SK-N-SH (cell line): ENCODE measurements around the gene ZSCAN20. TPM values are rescaled to one million over a fixed set of nuclear protein-coding genes. Genes with fewer than 3 reads are reported as not detected.

Experiments
- CTCF ChIA-PET: fragments of 300-600, 350-600 bp; formaldehyde crosslinking; extraction: SDS; loops from one replicate; lab custom pipeline; 2021; lab: Yijun Ruan, JAX
- POLR2A ChIA-PET: fragments of 350-600 bp; sonication (Branson Sonifier 250); formaldehyde crosslinking; extraction: SDS; loops from one replicate; lab custom pipeline; 2020; ENCODE audit warnings: antibody characterized with exemption, inconsistent platforms; lab: Yijun Ruan, JAX
- DNase-seq: peaks from one replicate; pipeline ENCODE4 v3.0.0; 2012
- H2AFZ ChIP-seq: fragments of 200-600 bp; sonication (generic); 2 replicates; pipeline ENCODE4 v1.8.1; 2016; ENCODE audit warnings: antibody characterized with exemption, mild to moderate bottlenecking, low read depth
- H3F3A ChIP-seq: fragments of 200-600 bp; sonication (generic); replicated peaks from 2 replicates; pipeline ENCODE3; 2016; ENCODE audit warnings: antibody characterized with exemption, mild to moderate bottlenecking; ENCODE audit not compliant: insufficient read depth
- H3K27ac ChIP-seq, 2 experiments: fragments of 200-500 bp in 1 of 2; fragments of 200-600 bp in 1 of 2; sonication (Bioruptor generic) in 1 of 2; sonication (generic), shearing (Covaris generic) in 1 of 2; 2 replicates each; pipeline versions ENCODE4 v1.5.1 to v1.6.1; 2014 to 2016; ENCODE audit warnings: low read depth in 2 of 2, inconsistent platforms in 1 of 2, low read length in 1 of 2, mild to moderate bottlenecking in 1 of 2, mixed read lengths in 1 of 2
- H3K27me3 ChIP-seq: fragments of 200-600 bp; sonication (generic), shearing (Covaris generic); 2 replicates; pipeline ENCODE4 v1.6.1; 2016; ENCODE audit warnings: mixed run types; ENCODE audit not compliant: insufficient read depth
- H3K36me3 ChIP-seq, 2 experiments: fragments of 200-500 bp in 1 of 2; fragments of 200-600 bp in 1 of 2; sonication (Bioruptor generic) in 1 of 2; sonication (generic) in 1 of 2; replicated peaks in 1 of 2; 2 replicates each; pipeline versions ENCODE3 to v1.5.1; 2014 to 2016; ENCODE audit warnings: low read length in 1 of 2, mild to moderate bottlenecking in 1 of 2; ENCODE audit not compliant: insufficient read depth in 2 of 2, control insufficient read depth in 1 of 2
- H3K4me1 ChIP-seq, 2 experiments: fragments of 200-500 bp in 1 of 2; fragments of 200-600 bp in 1 of 2; sonication (Bioruptor generic) in 1 of 2; sonication (generic), shearing (Covaris generic) in 1 of 2; 2 replicates each; pipeline versions ENCODE4 v1.5.1 to v1.6.1; 2014 to 2016; ENCODE audit warnings: low read depth in 1 of 2, low read length in 1 of 2, mixed run types in 1 of 2; ENCODE audit not compliant: insufficient read depth in 2 of 2, control insufficient read depth in 1 of 2
- H3K4me2 ChIP-seq: fragments of 200-600 bp; sonication (generic), shearing (Covaris generic); 2 replicates; pipeline ENCODE4 v1.6.1; 2017; ENCODE audit warnings: mixed run types
- H3K4me3 ChIP-seq, 2 experiments: fragments of 200-500 bp in 1 of 2; fragments of 200-600 bp in 1 of 2; sonication (Bioruptor generic) in 1 of 2; sonication (generic), shearing (Covaris generic) in 1 of 2; 2 replicates each; pipeline versions ENCODE4 v1.5.1 to v1.8.1; 2014 to 2016; ENCODE audit warnings: low read depth in 2 of 2, inconsistent platforms in 1 of 2, low read length in 1 of 2, mild to moderate bottlenecking in 1 of 2, mixed read lengths in 1 of 2, moderate library complexity in 1 of 2
- H3K79me2 ChIP-seq: fragments of 200-600 bp; sonication (generic); 2 replicates; pipeline ENCODE4 v1.8.1; 2017; ENCODE audit warnings: mild to moderate bottlenecking; ENCODE audit not compliant: insufficient read depth
- H3K9ac ChIP-seq: fragments of 200-600 bp; sonication (generic); 2 replicates; pipeline ENCODE4 v1.6.1; 2017; ENCODE audit warnings: mixed run types
- H3K9me2 ChIP-seq: fragments of 200-600 bp; sonication (generic); 2 replicates; pipeline ENCODE4 v1.6.1; 2017; ENCODE audit warnings: mixed run types
- H3K9me3 ChIP-seq: fragments of 200-600 bp; sonication (generic); 2 replicates; pipeline ENCODE4 v1.6.1; 2017; ENCODE audit warnings: mixed run types, mild to moderate bottlenecking, moderate library complexity
- H4K20me1 ChIP-seq: fragments of 200-600 bp; sonication (generic); 2 replicates; pipeline ENCODE4 v1.6.1; 2017; ENCODE audit warnings: mild to moderate bottlenecking, mixed run types; ENCODE audit not compliant: insufficient read depth
- CHD2 ChIP-seq: fragments of 150-350 bp; IDR thresholded peaks from 2 replicates; pipeline ENCODE4 v1.6.1; 2018; ENCODE audit warnings: low read length; ENCODE audit not compliant: partially characterized antibody
- EP300 ChIP-seq, 2 experiments: IDR thresholded peaks; 2 replicates each; pipeline versions ENCODE4 v1.4.0 to v1.6.1; 2012; ENCODE audit warnings: borderline replicate concordance in 1 of 2, low read depth in 1 of 2, low read length in 1 of 2
- EZH2phosphoT487 ChIP-seq: fragments of 200-600 bp; sonication (generic); IDR thresholded peaks from 2 replicates; pipeline ENCODE4 v1.6.1; 2017; ENCODE audit warnings: low read depth, mixed run types, mild to moderate bottlenecking, antibody characterized with exemption, moderate library complexity, borderline replicate concordance
- FOSL2 ChIP-seq: IDR thresholded peaks from 2 replicates; pipeline ENCODE4 v1.4.0; 2012; ENCODE audit warnings: low read depth, mild to moderate bottlenecking, moderate library complexity, borderline replicate concordance
- FOXM1 ChIP-seq: IDR thresholded peaks from 2 replicates; pipeline ENCODE4 v1.4.0; 2012; ENCODE audit warnings: low read depth, mild to moderate bottlenecking
- GABPA ChIP-seq: IDR thresholded peaks from 2 replicates; pipeline ENCODE4 v1.4.0; 2012; ENCODE audit warnings: low read depth, mild to moderate bottlenecking
- GATA2 ChIP-seq: sonication (generic); formaldehyde crosslinking; IDR thresholded peaks from 2 replicates; pipeline ENCODE4 v1.5.0; 2020; ENCODE audit warnings: mild to moderate bottlenecking, missing genetic modification reagents
- JUND ChIP-seq: IDR thresholded peaks from 2 replicates; pipeline ENCODE4 v1.4.0; 2012
- MEF2A ChIP-seq: IDR thresholded peaks from 2 replicates; pipeline ENCODE4 v1.4.0; 2012; ENCODE audit warnings: low read depth, borderline replicate concordance
- MXI1 ChIP-seq: IDR thresholded peaks from 2 replicates; pipeline ENCODE4 v1.6.1; 2012; ENCODE audit warnings: mild to moderate bottlenecking, low read depth, low read length, improper control_type of control experiment
- NRF1 ChIP-seq: IDR thresholded peaks from 2 replicates; pipeline ENCODE4 v1.6.1; 2012; ENCODE audit warnings: low read depth, mild to moderate bottlenecking, low read length
- RAD21 ChIP-seq: IDR thresholded peaks from 2 replicates; pipeline ENCODE4 v1.6.1; 2012; ENCODE audit warnings: mild to moderate bottlenecking, low read length
- RCOR1 ChIP-seq: fragments of 150-350 bp; IDR thresholded peaks from 2 replicates; pipeline ENCODE4 v1.6.1; 2017; ENCODE audit warnings: antibody characterized with exemption, low read length
- RXRA ChIP-seq: IDR thresholded peaks from 2 replicates; pipeline ENCODE4 v1.4.0; 2012; ENCODE audit warnings: low read depth, mild to moderate bottlenecking, borderline replicate concordance
- SIN3A ChIP-seq: IDR thresholded peaks from 2 replicates; pipeline ENCODE4 v1.6.1; 2012; ENCODE audit warnings: low read depth, mild to moderate bottlenecking, low read length, moderate library complexity, borderline replicate concordance
- SMC3 ChIP-seq: IDR thresholded peaks from 2 replicates; pipeline ENCODE4 v1.6.1; 2012; ENCODE audit warnings: low read depth, low read length, improper control_type of control experiment
- TAF1 ChIP-seq: IDR thresholded peaks from 2 replicates; pipeline ENCODE4 v1.6.1; 2012; ENCODE audit warnings: low read depth, mild to moderate bottlenecking, low read length, moderate library complexity, borderline replicate concordance
- TCF12 ChIP-seq: IDR thresholded peaks from 2 replicates; pipeline ENCODE4 v1.4.0; 2012
- TEAD4 ChIP-seq: IDR thresholded peaks from 2 replicates; pipeline ENCODE4 v1.4.0; 2012; ENCODE audit warnings: mild to moderate bottlenecking, borderline replicate concordance; ENCODE audit not compliant: insufficient read depth
- WGBS: methylation state at CpG from one replicate; pipeline ENCODE4 v1.1.6; 2017; ENCODE audit warnings: low lambda C conversion rate; 5-methylcytosine and 5-hydroxymethylcytosine counted together
- polyA plus RNA-seq, 3 experiments: library from polyadenylated mRNA; depleted of rRNA; stranded (reverse); fragments of >200 nt; gene quantifications; 2 replicates each; pipeline ENCODE4 v1.2.3, GENCODE V29; 2012
- TF ChIP-seq, protein P1 (sequence below): fragments of 150-350 bp; IDR thresholded peaks from 2 replicates; pipeline ENCODE4 v1.6.1; 2016; ENCODE audit warnings: mild to moderate bottlenecking, low read depth, low read length
- TF ChIP-seq, protein P2 (sequence below): IDR thresholded peaks from 2 replicates; pipeline ENCODE4 v1.4.0; 2012; ENCODE audit warnings: low read depth, borderline replicate concordance
- TF ChIP-seq, protein P3 (sequence below): IDR thresholded peaks from 2 replicates; pipeline ENCODE4 v1.4.0; 2012; ENCODE audit warnings: low read depth
- TF ChIP-seq, protein P4 (sequence below): fragments of 150-350 bp; IDR thresholded peaks from 2 replicates; pipeline ENCODE4 v1.6.1; 2017; ENCODE audit warnings: antibody characterized with exemption, low read length, low read depth, borderline replicate concordance
- TF ChIP-seq, protein P5 (sequence below): IDR thresholded peaks from 2 replicates; pipeline ENCODE4 v1.6.1; 2012; ENCODE audit warnings: mild to moderate bottlenecking, low read depth, low read length, moderate library complexity

ZSCAN20 gene
- 2.1 TPM in 2 replicates for polyA plus RNA-seq (2012; rRNA removed)
- polyA plus RNA-seq (2012; cell fraction: cytosol; rRNA removed): 1.4 TPM in 2 replicates
- polyA plus RNA-seq (2012; cell fraction: nucleus; rRNA removed): 3.6 and 5.4 TPM in 2 replicates

DNA sequence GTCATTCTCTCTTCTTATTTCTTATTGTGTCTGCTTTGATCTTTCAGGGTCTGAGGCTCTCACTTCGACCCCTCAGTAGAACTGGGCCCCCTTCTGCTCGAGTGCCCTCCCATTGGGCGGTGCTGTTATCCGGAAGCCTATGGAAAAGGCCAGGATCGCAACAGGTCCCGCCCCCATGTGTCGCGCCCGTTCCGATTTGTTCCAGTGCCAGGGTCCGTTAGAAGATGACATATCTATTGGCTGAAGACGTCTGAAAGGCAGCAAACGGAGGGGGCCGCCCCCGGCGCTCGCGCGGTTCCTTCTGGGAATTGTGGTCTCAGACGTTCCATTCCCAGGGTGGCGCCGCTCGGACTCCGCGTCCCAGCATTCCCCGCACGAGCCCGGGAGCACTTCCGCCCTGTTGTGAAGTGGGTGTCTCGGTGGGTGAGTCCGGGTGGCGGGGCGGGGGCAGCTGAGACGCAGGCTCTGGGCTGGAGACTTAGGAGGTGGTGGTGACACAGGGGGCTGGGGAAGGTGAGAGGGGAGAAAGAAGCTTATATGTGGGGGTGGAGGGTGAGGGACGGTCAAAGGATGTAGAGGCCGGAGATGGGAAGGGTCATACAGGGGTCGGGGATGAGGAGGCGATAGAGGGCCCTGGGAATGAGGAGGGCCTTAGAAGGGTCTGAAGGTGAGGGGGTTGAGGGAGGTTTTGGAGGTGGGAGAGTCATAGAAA, at the start of gene ZSCAN20:
TSS of gene ZSCAN20 (plus strand) at position 377 of the 712 bp plus-strand sequence. CDS start 6,644 bp downstream, outside the sequence.
- POLR2A ChIA-PET: no interaction called here
- WGBS: under 1% methylated on average over 36 of the region's 38 CpGs
- peak within 1 kb of the TSS; percentile 79 for H3K4me2 ChIP-seq
- H3K9me3 ChIP-seq: no peaks in the 10 kb centered on the region
- no peaks in the 10 kb centered on the region for H4K20me1 ChIP-seq
- H3K79me2 ChIP-seq: peaks cover 25% of the 10 kb centered on the region
- H3K27ac ChIP-seq: peak within 1 kb of the TSS; percentile 74 to 79; a peak in 3 of 4 replicates
- peak within 1 kb of the TSS; percentile 73 to 80 for H3K4me3 ChIP-seq
- no peaks in the 10 kb centered on the region for H3K9me2 ChIP-seq
- peak; percentile 90 for DNase-seq
- CTCF ChIA-PET: interaction anchor here (0.6 to 7.9 kb wide), 11 partner anchors 8 to 378 kb away, joined by 3 to 107 read pairs (median 7); partner anchors contain the start of gene A3GALT2
- H3F3A ChIP-seq: peaks cover 16% of the 10 kb centered on the region
- H2AFZ ChIP-seq: peak within 1 kb of the TSS; percentile 98
- peaks cover 0 to 3% of the 10 kb centered on the region in 2 experiments for H3K36me3 ChIP-seq
- peaks cover 18 to 26% of the 10 kb centered on the region in 2 experiments for H3K4me1 ChIP-seq
- H3K27me3 ChIP-seq: no peaks in the 10 kb centered on the region
- H3K9ac ChIP-seq: peak within 1 kb of the TSS; percentile 87
- TF ChIP-seq GATA2 (CRISPR knock-in tag): no peak
- TF ChIP-seq, protein P1, sequence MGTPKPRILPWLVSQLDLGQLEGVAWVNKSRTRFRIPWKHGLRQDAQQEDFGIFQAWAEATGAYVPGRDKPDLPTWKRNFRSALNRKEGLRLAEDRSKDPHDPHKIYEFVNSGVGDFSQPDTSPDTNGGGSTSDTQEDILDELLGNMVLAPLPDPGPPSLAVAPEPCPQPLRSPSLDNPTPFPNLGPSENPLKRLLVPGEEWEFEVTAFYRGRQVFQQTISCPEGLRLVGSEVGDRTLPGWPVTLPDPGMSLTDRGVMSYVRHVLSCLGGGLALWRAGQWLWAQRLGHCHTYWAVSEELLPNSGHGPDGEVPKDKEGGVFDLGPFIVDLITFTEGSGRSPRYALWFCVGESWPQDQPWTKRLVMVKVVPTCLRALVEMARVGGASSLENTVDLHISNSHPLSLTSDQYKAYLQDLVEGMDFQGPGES: peak; percentile 91
- TF ChIP-seq, protein P2, sequence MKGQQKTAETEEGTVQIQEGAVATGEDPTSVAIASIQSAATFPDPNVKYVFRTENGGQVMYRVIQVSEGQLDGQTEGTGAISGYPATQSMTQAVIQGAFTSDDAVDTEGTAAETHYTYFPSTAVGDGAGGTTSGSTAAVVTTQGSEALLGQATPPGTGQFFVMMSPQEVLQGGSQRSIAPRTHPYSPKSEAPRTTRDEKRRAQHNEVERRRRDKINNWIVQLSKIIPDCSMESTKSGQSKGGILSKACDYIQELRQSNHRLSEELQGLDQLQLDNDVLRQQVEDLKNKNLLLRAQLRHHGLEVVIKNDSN: 0 out of 2 replicates have a peak, but pooled peaks have one; percentile 20
- no peak for TF ChIP-seq MEF2A
- no peak for TF ChIP-seq JUND
- no peak for TF ChIP-seq SMC3
- no peak for TF ChIP-seq RXRA
- no peak for TF ChIP-seq FOSL2
- peak; percentile 66 for TF ChIP-seq TAF1
- peak; percentile 95 for TF ChIP-seq CHD2
- peak; percentile 60; the same call in 1 of the 2 replicates for TF ChIP-seq MXI1
- TF ChIP-seq SIN3A: peak; percentile 64; the same call in 1 of the 2 replicates
- no peak for TF ChIP-seq TEAD4
- TF ChIP-seq RAD21: no peak
- TF ChIP-seq, protein P3, sequence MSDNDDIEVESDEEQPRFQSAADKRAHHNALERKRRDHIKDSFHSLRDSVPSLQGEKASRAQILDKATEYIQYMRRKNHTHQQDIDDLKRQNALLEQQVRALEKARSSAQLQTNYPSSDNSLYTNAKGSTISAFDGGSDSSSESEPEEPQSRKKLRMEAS: peak; percentile 64
- TF ChIP-seq NRF1: no peak
- peak; percentile 85 for TF ChIP-seq GABPA
- no peak for TF ChIP-seq EP300 (IDR thresholded peaks at IDR 0.05; ENCODE audit: borderline replicate concordance in 1 of 2, low read depth in 1 of 2, low read length in 1 of 2)
- TF ChIP-seq, protein P4, sequence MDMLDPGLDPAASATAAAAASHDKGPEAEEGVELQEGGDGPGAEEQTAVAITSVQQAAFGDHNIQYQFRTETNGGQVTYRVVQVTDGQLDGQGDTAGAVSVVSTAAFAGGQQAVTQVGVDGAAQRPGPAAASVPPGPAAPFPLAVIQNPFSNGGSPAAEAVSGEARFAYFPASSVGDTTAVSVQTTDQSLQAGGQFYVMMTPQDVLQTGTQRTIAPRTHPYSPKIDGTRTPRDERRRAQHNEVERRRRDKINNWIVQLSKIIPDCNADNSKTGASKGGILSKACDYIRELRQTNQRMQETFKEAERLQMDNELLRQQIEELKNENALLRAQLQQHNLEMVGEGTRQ: no peak
- TF ChIP-seq, protein P5, sequence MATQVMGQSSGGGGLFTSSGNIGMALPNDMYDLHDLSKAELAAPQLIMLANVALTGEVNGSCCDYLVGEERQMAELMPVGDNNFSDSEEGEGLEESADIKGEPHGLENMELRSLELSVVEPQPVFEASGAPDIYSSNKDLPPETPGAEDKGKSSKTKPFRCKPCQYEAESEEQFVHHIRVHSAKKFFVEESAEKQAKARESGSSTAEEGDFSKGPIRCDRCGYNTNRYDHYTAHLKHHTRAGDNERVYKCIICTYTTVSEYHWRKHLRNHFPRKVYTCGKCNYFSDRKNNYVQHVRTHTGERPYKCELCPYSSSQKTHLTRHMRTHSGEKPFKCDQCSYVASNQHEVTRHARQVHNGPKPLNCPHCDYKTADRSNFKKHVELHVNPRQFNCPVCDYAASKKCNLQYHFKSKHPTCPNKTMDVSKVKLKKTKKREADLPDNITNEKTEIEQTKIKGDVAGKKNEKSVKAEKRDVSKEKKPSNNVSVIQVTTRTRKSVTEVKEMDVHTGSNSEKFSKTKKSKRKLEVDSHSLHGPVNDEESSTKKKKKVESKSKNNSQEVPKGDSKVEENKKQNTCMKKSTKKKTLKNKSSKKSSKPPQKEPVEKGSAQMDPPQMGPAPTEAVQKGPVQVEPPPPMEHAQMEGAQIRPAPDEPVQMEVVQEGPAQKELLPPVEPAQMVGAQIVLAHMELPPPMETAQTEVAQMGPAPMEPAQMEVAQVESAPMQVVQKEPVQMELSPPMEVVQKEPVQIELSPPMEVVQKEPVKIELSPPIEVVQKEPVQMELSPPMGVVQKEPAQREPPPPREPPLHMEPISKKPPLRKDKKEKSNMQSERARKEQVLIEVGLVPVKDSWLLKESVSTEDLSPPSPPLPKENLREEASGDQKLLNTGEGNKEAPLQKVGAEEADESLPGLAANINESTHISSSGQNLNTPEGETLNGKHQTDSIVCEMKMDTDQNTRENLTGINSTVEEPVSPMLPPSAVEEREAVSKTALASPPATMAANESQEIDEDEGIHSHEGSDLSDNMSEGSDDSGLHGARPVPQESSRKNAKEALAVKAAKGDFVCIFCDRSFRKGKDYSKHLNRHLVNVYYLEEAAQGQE: 0 out of 2 replicates have a peak, but pooled peaks have one; percentile 32
- 0 out of 2 replicates have a peak, but pooled peaks have one; percentile 11 for TF ChIP-seq TCF12
- TF ChIP-seq RCOR1: peak; percentile 47
- TF ChIP-seq EZH2phosphoT487: no peak
- no peak for TF ChIP-seq FOXM1
